K562 (cell line): ENCODE results near the gene LDAF1. TPM values are rescaled to one million over a fixed set of nuclear protein-coding genes. Genes with fewer than 3 reads are reported as not detected.

ENCODE experiments used
- ARID1B ChIP-seq: fragments of 450-650 bp; IDR thresholded peaks from 2 replicates; pipeline ENCODE4 v1.6.1; 2016; ENCODE audit warnings: antibody characterized with exemption, mild to moderate bottlenecking, inconsistent platforms
- DMBX1 ChIP-seq: fragments of 250-450 bp; sonication (Bioruptor Pico); IDR thresholded peaks from 2 replicates; pipeline ENCODE4 v1.8.0; 2022; ENCODE audit warnings: inconsistent platforms, mild to moderate bottlenecking, moderate library complexity, borderline replicate concordance
- FOSL1 ChIP-seq: fragments of 200-800 bp; sonication (Bioruptor generic); conservative IDR thresholded peaks from 2 replicates; pipeline ENCODE4 v1.6.1; 2016; ENCODE audit warnings: missing genetic modification characterization, missing compliant biosample characterization
- FOXJ2 ChIP-seq: fragments of 200-800 bp; sonication (Bioruptor generic); IDR thresholded peaks from 2 replicates; pipeline ENCODE4 v1.6.1; 2016; ENCODE audit warnings: missing genetic modification characterization, missing compliant biosample characterization
- HEY1 ChIP-seq: fragments of 250-450 bp; sonication (Bioruptor Pico); IDR thresholded peaks from 2 replicates; pipeline ENCODE4 v1.5.0; 2020; ENCODE audit warnings: mild to moderate bottlenecking, moderate library complexity, borderline replicate concordance
- HLTF ChIP-seq: fragments of 450-650 bp; IDR thresholded peaks from 2 replicates; pipeline ENCODE4 v1.6.1; 2016
- NFATC3 ChIP-seq: fragments of 450-650 bp; IDR thresholded peaks from 2 replicates; pipeline ENCODE4 v1.6.1; 2017; ENCODE audit warnings: mild to moderate bottlenecking
- NFIX ChIP-seq: fragments of 250-450 bp; sonication (Bioruptor Pico); IDR thresholded peaks from 2 replicates; pipeline ENCODE4 v1.4.0; 2020; ENCODE audit warnings: low read depth, mild to moderate bottlenecking, moderate library complexity
- PPARD ChIP-seq: fragments of 250-450 bp; sonication (Bioruptor Pico); IDR thresholded peaks from 2 replicates; pipeline ENCODE4 v1.8.0; 2022; ENCODE audit warnings: inconsistent platforms, mild to moderate bottlenecking, moderate library complexity
- SMARCA5 ChIP-seq: fragments of 450-650 bp; IDR thresholded peaks from 2 replicates; pipeline ENCODE4 v1.6.1; 2016
- THRAP3 ChIP-seq: fragments of 450-650 bp; IDR thresholded peaks from 2 replicates; pipeline ENCODE4 v1.6.1; 2016; ENCODE audit warnings: mild to moderate bottlenecking, inconsistent platforms, borderline replicate concordance
- ZC3H4 ChIP-seq: sonication (generic); formaldehyde crosslinking; IDR thresholded peaks from 2 replicates; pipeline ENCODE4 v1.9.0; 2021; ENCODE audit warnings: missing genetic modification reagents, borderline replicate concordance
- ZNF174 ChIP-seq: fragments of 250-450 bp; sonication (Bioruptor Pico); IDR thresholded peaks from 2 replicates; pipeline ENCODE4 v1.4.0; 2020; ENCODE audit warnings: mild to moderate bottlenecking
- ZNF24 ChIP-seq: fragments of 450-650 bp; IDR thresholded peaks from 2 replicates; pipeline ENCODE4 v1.6.1; 2016
- polyA plus RNA-seq, 8 experiments: library from polyadenylated mRNA; depleted of rRNA in 4 of 8; stranded (reverse) in 5 of 8; unstranded in 3 of 8; fragments of >200 nt; fragmentation: Nextera tagmentation in 2 of 8; fragmentation: Illumina TruSeq in 1 of 8; extraction: Ambion mirVana in 2 of 8; extraction: Trizol in 1 of 8; gene quantifications; 2 replicates each; pipeline versions ENCODE4 v1.2.1 to v1.2.3, GENCODE V29; 2011 to 2014; ENCODE audit warnings: inconsistent platforms in 1 of 8, missing spikeins in 1 of 8
- total RNA-seq, 7 experiments: library from RNA; depleted of rRNA in 6 of 7; stranded (reverse); fragments of >200 nt in 6 of 7; fragmentation: Illumina TruSeq in 2 of 7; extraction: Trizol in 2 of 7; gene quantifications; 2 replicates each; pipeline versions ENCODE4 v1.2.1 to v1.2.3, GENCODE V29; 2011 to 2021; ENCODE audit warnings: low replicate concordance in 1 of 7
- TF ChIP-seq, protein P1 (sequence below): fragments of 200-800 bp; sonication (Bioruptor generic); IDR thresholded peaks from 2 replicates; pipeline ENCODE4 v1.6.1; 2017; ENCODE audit warnings: missing genetic modification characterization, missing compliant biosample characterization
- TF ChIP-seq, protein P2 (sequence below): fragments of 450-650 bp; formaldehyde crosslinking; IDR thresholded peaks from 2 replicates; pipeline ENCODE4 v1.4.0; 2020; ENCODE audit warnings: mild to moderate bottlenecking, moderate library complexity
- TF ChIP-seq, protein P3 (sequence below): fragments of 250-450 bp; sonication (Bioruptor Pico); IDR thresholded peaks from 2 replicates; pipeline ENCODE4 v1.8.0; 2021; ENCODE audit warnings: borderline replicate concordance, mild to moderate bottlenecking, moderate library complexity; ENCODE audit not compliant: poor library complexity, severe bottlenecking
- TF ChIP-seq, protein P4 (sequence below): fragments of 450-650 bp; IDR thresholded peaks from one replicate; pipeline ENCODE4 v1.6.1; 2018; ENCODE audit warnings: mild to moderate bottlenecking, moderate library complexity; ENCODE audit not compliant: partially characterized antibody
- TF ChIP-seq, protein P5 (sequence below): sonication (generic); formaldehyde crosslinking; IDR thresholded peaks from 2 replicates; pipeline ENCODE4 v1.9.0; 2022; ENCODE audit warnings: mild to moderate bottlenecking, missing genetic modification reagents
- TF ChIP-seq, protein P6 (sequence below): fragments of 250-450 bp; sonication (Bioruptor Pico); IDR thresholded peaks from 2 replicates; pipeline ENCODE4 v1.9.0; 2021; ENCODE audit warnings: mild to moderate bottlenecking
- TF ChIP-seq, protein P7 (sequence below), 3 experiments: fragments of 200-800 bp in 1 of 3; sonication (Bioruptor generic) in 1 of 3; sonication (generic) in 1 of 3; formaldehyde crosslinking in 1 of 3; IDR thresholded peaks; 2 replicates each; pipeline versions ENCODE4 v1.6.1 to v1.8.0; 2016 to 2022; ENCODE audit warnings: mild to moderate bottlenecking in 2 of 3, missing compliant biosample characterization in 2 of 3, missing genetic modification characterization in 2 of 3, missing genetic modification reagents in 1 of 3

The LDAF1 gene
- total and polyA plus RNA-seq, 9 of the 15 experiments (the other 6 are each of a cell fraction or from before 2014, with no cell fraction given) = 7.0 to 20.1 (median 12.5) TPM

DNA sequence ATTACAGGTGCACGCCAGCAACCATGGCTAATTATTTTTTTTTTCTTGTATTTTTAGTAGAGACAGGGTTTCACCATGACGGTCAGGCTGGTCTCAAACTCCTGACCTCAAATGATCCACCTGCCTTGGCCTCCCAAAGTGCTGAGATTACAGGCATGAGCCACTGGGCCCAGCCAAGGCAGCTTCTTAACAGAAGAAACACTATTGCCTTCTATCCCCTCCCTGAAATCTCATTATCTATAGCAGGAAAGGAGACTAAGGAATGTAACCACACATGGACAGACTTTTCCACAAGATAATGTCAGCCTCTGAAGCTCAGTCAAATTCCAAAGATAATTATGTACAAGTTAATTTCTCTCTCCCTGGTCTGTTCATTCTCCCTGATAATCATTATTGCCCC lies 58.6 kb downstream of the LDAF1 start (continued):
- TF ChIP-seq, protein P1, sequence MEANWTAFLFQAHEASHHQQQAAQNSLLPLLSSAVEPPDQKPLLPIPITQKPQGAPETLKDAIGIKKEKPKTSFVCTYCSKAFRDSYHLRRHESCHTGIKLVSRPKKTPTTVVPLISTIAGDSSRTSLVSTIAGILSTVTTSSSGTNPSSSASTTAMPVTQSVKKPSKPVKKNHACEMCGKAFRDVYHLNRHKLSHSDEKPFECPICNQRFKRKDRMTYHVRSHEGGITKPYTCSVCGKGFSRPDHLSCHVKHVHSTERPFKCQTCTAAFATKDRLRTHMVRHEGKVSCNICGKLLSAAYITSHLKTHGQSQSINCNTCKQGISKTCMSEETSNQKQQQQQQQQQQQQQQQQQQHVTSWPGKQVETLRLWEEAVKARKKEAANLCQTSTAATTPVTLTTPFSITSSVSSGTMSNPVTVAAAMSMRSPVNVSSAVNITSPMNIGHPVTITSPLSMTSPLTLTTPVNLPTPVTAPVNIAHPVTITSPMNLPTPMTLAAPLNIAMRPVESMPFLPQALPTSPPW (CRISPR knock-in tag) = no peak
- no peak for TF ChIP-seq NFATC3
- TF ChIP-seq ZNF24 = no peak
- TF ChIP-seq FOXJ2 (tag) = no peak
- TF ChIP-seq FOSL1 = 0 out of 2 replicates have a peak, but pooled peaks have one; percentile 31
- TF ChIP-seq, protein P2, sequence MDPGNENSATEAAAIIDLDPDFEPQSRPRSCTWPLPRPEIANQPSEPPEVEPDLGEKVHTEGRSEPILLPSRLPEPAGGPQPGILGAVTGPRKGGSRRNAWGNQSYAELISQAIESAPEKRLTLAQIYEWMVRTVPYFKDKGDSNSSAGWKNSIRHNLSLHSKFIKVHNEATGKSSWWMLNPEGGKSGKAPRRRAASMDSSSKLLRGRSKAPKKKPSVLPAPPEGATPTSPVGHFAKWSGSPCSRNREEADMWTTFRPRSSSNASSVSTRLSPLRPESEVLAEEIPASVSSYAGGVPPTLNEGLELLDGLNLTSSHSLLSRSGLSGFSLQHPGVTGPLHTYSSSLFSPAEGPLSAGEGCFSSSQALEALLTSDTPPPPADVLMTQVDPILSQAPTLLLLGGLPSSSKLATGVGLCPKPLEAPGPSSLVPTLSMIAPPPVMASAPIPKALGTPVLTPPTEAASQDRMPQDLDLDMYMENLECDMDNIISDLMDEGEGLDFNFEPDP (CRISPR knock-in tag) = no peak
- TF ChIP-seq DMBX1 = no peak
- TF ChIP-seq HLTF = no peak
- TF ChIP-seq, protein P3, sequence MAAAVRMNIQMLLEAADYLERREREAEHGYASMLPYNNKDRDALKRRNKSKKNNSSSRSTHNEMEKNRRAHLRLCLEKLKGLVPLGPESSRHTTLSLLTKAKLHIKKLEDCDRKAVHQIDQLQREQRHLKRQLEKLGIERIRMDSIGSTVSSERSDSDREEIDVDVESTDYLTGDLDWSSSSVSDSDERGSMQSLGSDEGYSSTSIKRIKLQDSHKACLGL (CRISPR knock-in tag) = no peak
- TF ChIP-seq, protein P4, sequence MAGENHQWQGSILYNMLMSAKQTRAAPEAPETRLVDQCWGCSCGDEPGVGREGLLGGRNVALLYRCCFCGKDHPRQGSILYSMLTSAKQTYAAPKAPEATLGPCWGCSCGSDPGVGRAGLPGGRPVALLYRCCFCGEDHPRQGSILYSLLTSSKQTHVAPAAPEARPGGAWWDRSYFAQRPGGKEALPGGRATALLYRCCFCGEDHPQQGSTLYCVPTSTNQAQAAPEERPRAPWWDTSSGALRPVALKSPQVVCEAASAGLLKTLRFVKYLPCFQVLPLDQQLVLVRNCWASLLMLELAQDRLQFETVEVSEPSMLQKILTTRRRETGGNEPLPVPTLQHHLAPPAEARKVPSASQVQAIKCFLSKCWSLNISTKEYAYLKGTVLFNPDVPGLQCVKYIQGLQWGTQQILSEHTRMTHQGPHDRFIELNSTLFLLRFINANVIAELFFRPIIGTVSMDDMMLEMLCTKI = no peak
- TF ChIP-seq THRAP3 = no peak
- TF ChIP-seq NFIX = no peak
- TF ChIP-seq, protein P5, sequence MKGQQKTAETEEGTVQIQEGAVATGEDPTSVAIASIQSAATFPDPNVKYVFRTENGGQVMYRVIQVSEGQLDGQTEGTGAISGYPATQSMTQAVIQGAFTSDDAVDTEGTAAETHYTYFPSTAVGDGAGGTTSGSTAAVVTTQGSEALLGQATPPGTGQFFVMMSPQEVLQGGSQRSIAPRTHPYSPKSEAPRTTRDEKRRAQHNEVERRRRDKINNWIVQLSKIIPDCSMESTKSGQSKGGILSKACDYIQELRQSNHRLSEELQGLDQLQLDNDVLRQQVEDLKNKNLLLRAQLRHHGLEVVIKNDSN = no peak
- TF ChIP-seq ZC3H4 (CRISPR knock-in tag) = no peak
- peak; percentile 82 for TF ChIP-seq ARID1B
- no peak for TF ChIP-seq SMARCA5
- TF ChIP-seq, protein P6, sequence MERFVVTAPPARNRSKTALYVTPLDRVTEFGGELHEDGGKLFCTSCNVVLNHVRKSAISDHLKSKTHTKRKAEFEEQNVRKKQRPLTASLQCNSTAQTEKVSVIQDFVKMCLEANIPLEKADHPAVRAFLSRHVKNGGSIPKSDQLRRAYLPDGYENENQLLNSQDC (CRISPR knock-in tag) = no peak
- 0 out of 2 replicates have a peak, but pooled peaks have one; percentile 27 for TF ChIP-seq HEY1 (CRISPR knock-in tag)
- TF ChIP-seq PPARD (CRISPR knock-in tag) = no peak
- TF ChIP-seq, protein P7, sequence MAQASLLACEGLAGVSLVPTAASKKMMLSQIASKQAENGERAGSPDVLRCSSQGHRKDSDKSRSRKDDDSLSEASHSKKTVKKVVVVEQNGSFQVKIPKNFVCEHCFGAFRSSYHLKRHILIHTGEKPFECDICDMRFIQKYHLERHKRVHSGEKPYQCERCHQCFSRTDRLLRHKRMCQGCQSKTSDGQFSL (CRISPR knock-in tag; IDR thresholded peaks at IDR 0.05) = no peak
- TF ChIP-seq, protein P7 (tag; IDR thresholded peaks at IDR 0.05) = no peak
- no peak for TF ChIP-seq ZNF174 (CRISPR knock-in tag)
